Measurements from ENCODE around the gene DENND1B.

GRCh38 chr1:197773856-197774255 is 1.4 kb downstream of the DENND1B start:
- TF ChIP-seq CTCF (IDR thresholded peaks at IDR 0.05): no peak
- TF ChIP-seq POLR2A (IDR thresholded peaks at IDR 0.05): no peak
- no peak for TF ChIP-seq POLR2AphosphoS5 (IDR thresholded peaks at IDR 0.05; ENCODE audit: insufficient read depth in 1 of 2, low read depth in 1 of 2)
